ENCODE results near the gene DKK3. TPM values are rescaled to one million over a fixed set of nuclear protein-coding genes. Genes with fewer than 3 reads are reported as not detected.

DKK3 gene
- total and polyA plus RNA-seq, 4 donors = 250 to 938 (median 392) TPM

GRCh38 chr11:12050470-12051286, 42.3 kb upstream of the DKK3 start:
- no peak overlapping the region for H3K4me3 ChIP-seq (ENCODE audit: low read length in 2 of 2)
- peak overlapping the region in 1 of 2 donors; percentile 56 for H3K27ac ChIP-seq (ENCODE audit: low read depth in 1 of 2, low read length in 2 of 2)
- ATAC-seq (ENCODE audit: low FRiP score) = peak; percentile 4
- H3K9me3 ChIP-seq (ENCODE audit: control insufficient read depth, low read length) = no peaks in the 10 kb centered on the region
- no peaks in the 10 kb centered on the region for H3K27me3 ChIP-seq (ENCODE audit: control insufficient read depth in 1 of 2, insufficient read depth in 2 of 2, low read length in 1 of 2)
- no peaks in the 10 kb centered on the region for H3K36me3 ChIP-seq (ENCODE audit: control insufficient read depth in 1 of 2, insufficient read depth in 2 of 2, low read length in 1 of 2)
- H3K4me1 ChIP-seq (ENCODE audit: control insufficient read depth in 1 of 2, insufficient read depth in 2 of 2, low read length in 2 of 2) = peaks cover 0 to 3% of the 10 kb centered on the region in 2 donors
- DNase-seq = no peak
- intact Hi-C loops (cut with DNase I) = loop anchor here in 1 of 2 donors (5.0 kb wide), 1 partner anchor 187 kb away; no protein-coding TSS in a partner anchor
- WGBS, 2 donors = 26 to 27% methylated on average over 10 of the region's 10 CpGs

GRCh38 chr11:12048936-12049790, 40.7 kb upstream of the DKK3 start:
- ATAC-seq (ENCODE audit: low FRiP score) = no peak
- intact Hi-C loops (cut with DNase I) = loop anchor here (5.0 to 10.0 kb wide), 2 partner anchors 38 to 244 kb away; no protein-coding TSS in a partner anchor
- Histone ChIP-seq H3K4me3 (ENCODE audit: low read length in 2 of 2) (no peak overlapping the region), H3K27ac (ENCODE audit: low read depth in 1 of 2, low read length in 2 of 2) (no peak overlapping the region), H3K36me3 (ENCODE audit: control insufficient read depth in 1 of 2, insufficient read depth in 2 of 2, low read length in 1 of 2) (no peaks in the 10 kb centered on the region), H3K27me3 (ENCODE audit: control insufficient read depth in 1 of 2, insufficient read depth in 2 of 2, low read length in 1 of 2) (no peaks in the 10 kb centered on the region), H3K9me3 (ENCODE audit: control insufficient read depth, low read length) (no peaks in the 10 kb centered on the region), H3K4me1 (ENCODE audit: control insufficient read depth in 1 of 2, insufficient read depth in 2 of 2, low read length in 2 of 2) (peaks cover 0 to 3% of the 10 kb centered on the region in 2 donors)
- WGBS, 2 donors = 91% methylated on average over 18 of the region's 18 CpGs
- DNase-seq = no peak

GRCh38 chr11:12046636-12047236, 38.3 kb upstream of the DKK3 start:
- peaks cover 0 to 3% of the 10 kb centered on the region in 2 donors for H3K4me1 ChIP-seq (ENCODE audit: control insufficient read depth in 1 of 2, insufficient read depth in 2 of 2, low read length in 2 of 2)
- no peak for ATAC-seq (ENCODE audit: low FRiP score)
- 64 to 67% methylated on average over 5 of the region's 5 CpGs for WGBS, 2 donors

GRCh38 chr11:12045914-12046635, 37.6 kb upstream of the DKK3 start:
- H3K4me3 ChIP-seq (ENCODE audit: low read length in 2 of 2) = no peak overlapping the region
- no peak overlapping the region for H3K27ac ChIP-seq (ENCODE audit: low read depth in 1 of 2, low read length in 2 of 2)
- H3K4me1 ChIP-seq (ENCODE audit: control insufficient read depth in 1 of 2, insufficient read depth in 2 of 2, low read length in 2 of 2) = peaks cover 0 to 3% of the 10 kb centered on the region in 2 donors
- intact Hi-C loops (cut with DNase I) = loop anchor here (1.0 to 10.0 kb wide), 5 partner anchors 41 to 247 kb away; no protein-coding TSS in a partner anchor
- H3K36me3 ChIP-seq (ENCODE audit: control insufficient read depth in 1 of 2, insufficient read depth in 2 of 2, low read length in 1 of 2) = no peaks in the 10 kb centered on the region
- no peaks in the 10 kb centered on the region for H3K27me3 ChIP-seq (ENCODE audit: control insufficient read depth in 1 of 2, insufficient read depth in 2 of 2, low read length in 1 of 2)
- ATAC-seq (ENCODE audit: low FRiP score) (no peak), DNase-seq (no peak)
- 82 to 83% methylated on average over 7 of the region's 7 CpGs for WGBS, 2 donors
- no peaks in the 10 kb centered on the region for H3K9me3 ChIP-seq (ENCODE audit: control insufficient read depth, low read length)

More at GRCh38 chr11:12046636-12047236, 38.3 kb upstream of the DKK3 start:
- Histone ChIP-seq H3K27ac (ENCODE audit: low read depth in 1 of 2, low read length in 2 of 2) (no peak overlapping the region), H3K36me3 (ENCODE audit: control insufficient read depth in 1 of 2, insufficient read depth in 2 of 2, low read length in 1 of 2) (no peaks in the 10 kb centered on the region), H3K27me3 (ENCODE audit: control insufficient read depth in 1 of 2, insufficient read depth in 2 of 2, low read length in 1 of 2) (no peaks in the 10 kb centered on the region), H3K9me3 (ENCODE audit: control insufficient read depth, low read length) (no peaks in the 10 kb centered on the region), H3K4me3 (ENCODE audit: low read length in 2 of 2) (no peak overlapping the region)
- intact Hi-C loops (cut with DNase I) = loop anchor here (1.0 to 10.0 kb wide), 4 partner anchors 41 to 242 kb away; no protein-coding TSS in a partner anchor
- no peak for DNase-seq

- peak; percentile 3 for ATAC-seq (ENCODE audit: low FRiP score)
Measured at GRCh38 chr11:12044799-12045198, 36.4 kb upstream of the DKK3 start.

GRCh38 chr11:12043959-12044791, 35.7 kb upstream of the DKK3 start:
- ATAC-seq (ENCODE audit: low FRiP score) (peak; percentile 94), DNase-seq (peak; percentile 85 to 93)
- Histone ChIP-seq H3K27ac (ENCODE audit: low read depth in 1 of 2, low read length in 2 of 2) (peak overlapping the region in 1 of 2 donors; percentile 60), H3K36me3 (ENCODE audit: control insufficient read depth in 1 of 2, insufficient read depth in 2 of 2, low read length in 1 of 2) (no peaks in the 10 kb centered on the region), H3K4me1 (ENCODE audit: control insufficient read depth in 1 of 2, insufficient read depth in 2 of 2, low read length in 2 of 2) (no peaks in the 10 kb centered on the region), H3K4me3 (ENCODE audit: low read length in 2 of 2) (no peak overlapping the region), H3K9me3 (ENCODE audit: control insufficient read depth, low read length) (no peaks in the 10 kb centered on the region), H3K27me3 (ENCODE audit: control insufficient read depth in 1 of 2, insufficient read depth in 2 of 2, low read length in 1 of 2) (no peaks in the 10 kb centered on the region)
- 2 to 3% methylated on average over 14 of the region's 14 CpGs for WGBS, 2 donors
- intact Hi-C loops (cut with DNase I) = loop anchor here (1.0 to 10.0 kb wide), 5 partner anchors 72 to 245 kb away; no protein-coding TSS in a partner anchor

More at GRCh38 chr11:12044799-12045198, 36.4 kb upstream of the DKK3 start:
- Histone ChIP-seq H3K36me3 (ENCODE audit: control insufficient read depth in 1 of 2, insufficient read depth in 2 of 2, low read length in 1 of 2) (no peaks in the 10 kb centered on the region), H3K9me3 (ENCODE audit: control insufficient read depth, low read length) (no peaks in the 10 kb centered on the region), H3K4me3 (ENCODE audit: low read length in 2 of 2) (no peak overlapping the region), H3K27me3 (ENCODE audit: control insufficient read depth in 1 of 2, insufficient read depth in 2 of 2, low read length in 1 of 2) (no peaks in the 10 kb centered on the region), H3K4me1 (ENCODE audit: control insufficient read depth in 1 of 2, insufficient read depth in 2 of 2, low read length in 2 of 2) (no peaks in the 10 kb centered on the region), H3K27ac (ENCODE audit: low read depth in 1 of 2, low read length in 2 of 2) (peak overlapping the region in 1 of 2 donors; percentile 60)
- WGBS, 2 donors = 76 to 77% methylated on average over 8 of the region's 8 CpGs
- intact Hi-C loops (cut with DNase I) = loop anchor here (1.0 to 10.0 kb wide), 6 partner anchors 43 to 246 kb away; no protein-coding TSS in a partner anchor
- DNase-seq = no peak

GRCh38 chr11:12043221-12043620, 34.8 kb upstream of the DKK3 start:
- intact Hi-C loops (cut with DNase I) = loop anchor here in 1 of 2 donors (5.0 to 10.0 kb wide), 2 partner anchors 71 to 238 kb away; no protein-coding TSS in a partner anchor
- ATAC-seq (ENCODE audit: low FRiP score) (no peak), DNase-seq (no peak)
- no peaks in the 10 kb centered on the region for H3K9me3 ChIP-seq (ENCODE audit: control insufficient read depth, low read length)
- H3K27ac ChIP-seq (ENCODE audit: low read depth in 1 of 2, low read length in 2 of 2) = peak overlapping the region in 1 of 2 donors; percentile 28
- no peaks in the 10 kb centered on the region for H3K4me1 ChIP-seq (ENCODE audit: control insufficient read depth in 1 of 2, insufficient read depth in 2 of 2, low read length in 2 of 2)
- no peak overlapping the region for H3K4me3 ChIP-seq (ENCODE audit: low read length in 2 of 2)
- 85% methylated on average over 7 of the region's 7 CpGs for WGBS, 2 donors
- H3K27me3 ChIP-seq (ENCODE audit: control insufficient read depth in 1 of 2, insufficient read depth in 2 of 2, low read length in 1 of 2) = no peaks in the 10 kb centered on the region
- H3K36me3 ChIP-seq (ENCODE audit: control insufficient read depth in 1 of 2, insufficient read depth in 2 of 2, low read length in 1 of 2) = no peaks in the 10 kb centered on the region

Measured in aorta (tissue), 5 donors.